ENCODE measurements around the gene ACE. TPM values are rescaled to one million over a fixed set of nuclear protein-coding genes. Genes with fewer than 3 reads are reported as not detected.

Gene ACE
- 0.25 TPM for polyA plus RNA-seq (2012; ENCODE audit: missing spikeins)

DNA sequence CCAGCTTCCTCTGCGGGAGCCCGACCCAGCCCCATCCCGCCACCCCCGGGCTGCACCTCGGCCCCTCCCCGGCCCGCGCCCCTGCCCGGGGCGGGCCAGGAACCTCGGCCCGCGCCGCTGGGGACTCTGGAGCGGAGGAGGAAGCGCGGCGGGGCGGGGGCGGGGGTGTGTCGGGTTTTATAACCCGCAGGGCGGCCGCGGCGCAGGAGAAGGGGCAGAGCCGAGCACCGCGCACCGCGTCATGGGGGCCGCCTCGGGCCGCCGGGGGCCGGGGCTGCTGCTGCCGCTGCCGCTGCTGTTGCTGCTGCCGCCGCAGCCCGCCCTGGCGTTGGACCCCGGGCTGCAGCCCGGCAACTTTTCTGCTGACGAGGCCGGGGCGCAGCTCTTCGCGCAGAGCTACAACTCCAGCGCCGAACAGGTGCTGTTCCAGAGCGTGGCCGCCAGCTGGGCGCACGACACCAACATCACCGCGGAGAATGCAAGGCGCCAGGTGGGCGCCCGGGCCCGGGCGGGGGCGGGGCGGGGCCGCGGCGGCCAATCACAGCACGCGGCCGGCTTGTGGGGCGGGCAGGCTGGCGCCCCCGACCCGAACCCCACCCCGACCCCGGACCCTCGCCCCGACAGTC, at the start of gene ACE:
TSS of gene ACE (plus strand) at position 208 of the 626 bp plus-strand sequence. CDS start at position 242, 34 bp downstream.
- FAIRE-seq (no peak), DNase-seq (ENCODE audit: insufficient read length) (no peak)
- TF ChIP-seq POLR2AphosphoS5 (IDR thresholded peaks at IDR 0.05; ENCODE audit: low read depth, low read length) (no peak), POLR2A (IDR thresholded peaks at IDR 0.05; ENCODE audit: low read depth, low read length) (no peak), TAF1 (IDR thresholded peaks at IDR 0.05; ENCODE audit: borderline replicate concordance, low read depth, low read length) (no peak)

DNA sequence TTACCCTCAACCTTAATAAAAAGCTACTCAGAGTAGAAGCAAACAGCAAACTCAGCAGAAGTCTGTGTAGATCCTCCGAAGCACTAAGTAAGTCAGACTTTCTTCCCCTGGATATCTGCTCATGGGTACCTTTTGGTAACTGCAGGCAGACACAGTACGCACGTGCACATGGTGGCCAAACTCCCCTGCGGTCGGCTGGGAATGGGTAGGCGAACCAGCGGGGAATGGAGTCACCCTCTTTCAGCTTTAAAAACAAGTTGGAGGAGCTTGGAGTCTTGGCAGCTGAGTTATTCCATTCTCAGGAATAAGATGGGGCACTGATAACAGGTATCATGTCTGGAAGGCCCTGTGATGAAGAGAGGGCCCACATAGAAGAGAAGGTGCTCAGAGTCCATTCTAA, 47.1 kb upstream of the ACE start:
- TF ChIP-seq POLR2A (IDR thresholded peaks at IDR 0.05; ENCODE audit: low read depth, low read length) (no peak), TAF1 (IDR thresholded peaks at IDR 0.05; ENCODE audit: borderline replicate concordance, low read depth, low read length) (no peak), POLR2AphosphoS5 (IDR thresholded peaks at IDR 0.05; ENCODE audit: low read depth, low read length) (no peak)
- FAIRE-seq (no peak), DNase-seq (ENCODE audit: insufficient read length) (no peak)

DNA sequence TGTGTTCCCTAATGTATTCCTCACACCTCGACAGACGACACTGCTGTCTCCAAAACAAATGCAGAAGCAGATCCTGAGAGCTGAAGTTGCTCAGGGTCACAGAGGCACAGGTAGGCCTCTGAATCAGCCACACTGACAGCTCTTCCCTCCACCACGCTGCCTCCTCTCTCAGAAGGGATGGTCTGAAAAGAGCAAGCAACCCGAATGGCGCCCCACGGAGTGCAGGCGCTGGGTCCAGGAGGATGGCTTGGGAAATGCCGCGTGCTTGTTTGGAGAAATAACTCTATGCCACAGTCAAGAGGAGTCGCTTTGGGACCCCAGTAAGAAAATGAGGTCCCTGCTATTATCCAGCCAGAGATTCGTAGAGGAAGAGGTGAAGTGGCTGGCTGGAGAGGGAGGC, 46.6 kb upstream of the ACE start:
- no peak for TF ChIP-seq POLR2AphosphoS5 (IDR thresholded peaks at IDR 0.05; ENCODE audit: low read depth, low read length)
- TF ChIP-seq POLR2A (IDR thresholded peaks at IDR 0.05; ENCODE audit: low read depth, low read length): no peak
- no peak for DNase-seq (ENCODE audit: insufficient read length)
- no peak for FAIRE-seq

DNA sequence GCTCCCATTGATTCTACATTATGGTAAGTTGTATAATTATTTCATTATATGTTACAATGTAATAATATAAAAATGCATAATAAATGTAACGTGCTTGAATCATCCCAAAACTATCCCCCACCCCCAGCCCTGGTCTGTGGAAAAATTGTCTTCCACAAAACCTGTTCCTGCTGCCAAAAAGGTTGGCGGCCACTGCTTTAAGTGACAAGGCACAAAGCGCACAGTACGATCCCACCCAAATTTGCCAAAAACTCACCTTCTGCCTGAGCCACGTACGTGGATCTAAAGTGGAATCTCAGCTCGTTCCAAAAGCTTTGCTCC, 45.3 kb upstream of the ACE start:
- TF ChIP-seq POLR2AphosphoS5 (IDR thresholded peaks at IDR 0.05; ENCODE audit: low read depth, low read length) (no peak), POLR2A (IDR thresholded peaks at IDR 0.05; ENCODE audit: low read depth, low read length) (no peak), TAF1 (IDR thresholded peaks at IDR 0.05; ENCODE audit: borderline replicate concordance, low read depth, low read length) (no peak)
- FAIRE-seq (no peak), DNase-seq (ENCODE audit: insufficient read length) (no peak)

DNA sequence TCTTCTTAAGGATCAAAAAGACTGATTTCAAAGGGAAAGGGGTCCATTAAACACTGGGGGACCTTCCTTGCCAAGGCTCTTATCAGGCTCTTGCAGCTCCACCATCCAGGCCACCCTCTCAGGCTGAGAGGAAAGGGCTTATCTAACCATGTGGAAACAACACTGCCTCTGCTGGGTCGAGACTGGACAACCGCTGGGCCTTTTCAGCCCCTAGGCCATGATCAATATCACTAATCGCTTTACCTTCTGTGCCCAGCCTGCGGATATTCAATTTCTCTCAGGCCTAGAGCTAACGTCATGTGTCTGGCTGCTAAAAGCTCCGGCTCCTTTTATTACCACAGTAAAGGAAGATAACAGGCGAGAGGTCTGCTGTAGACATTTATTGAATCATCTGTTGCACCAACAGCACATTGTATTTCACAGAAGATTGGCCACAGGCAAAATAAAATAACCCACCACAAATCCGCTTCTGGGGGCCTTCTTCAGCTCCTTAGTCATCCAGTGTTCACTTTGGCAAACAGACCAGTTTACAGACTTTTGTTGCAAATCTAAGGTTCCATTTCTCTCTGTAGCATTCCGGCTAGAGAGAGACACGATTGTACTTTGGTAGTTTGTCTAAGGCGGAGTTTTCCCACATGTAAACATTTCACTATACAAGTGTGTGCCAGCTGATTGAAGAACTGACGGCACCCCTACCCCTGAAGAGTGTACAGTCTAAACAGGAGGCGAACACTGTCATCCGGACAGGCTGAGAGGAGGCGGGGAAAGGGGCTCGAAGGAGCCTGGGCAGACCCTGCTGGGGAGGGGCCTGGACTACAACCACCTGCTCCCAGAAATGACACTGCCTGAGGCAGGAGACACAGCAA, 44.7 kb upstream of the ACE start:
- TF ChIP-seq POLR2AphosphoS5 (IDR thresholded peaks at IDR 0.05; ENCODE audit: low read depth, low read length): no peak
- no peak for TF ChIP-seq TAF1 (IDR thresholded peaks at IDR 0.05; ENCODE audit: borderline replicate concordance, low read depth, low read length)
- no peak for TF ChIP-seq POLR2A (IDR thresholded peaks at IDR 0.05; ENCODE audit: low read depth, low read length)
- DNase-seq (ENCODE audit: insufficient read length) (no peak), FAIRE-seq (no peak)

DNA sequence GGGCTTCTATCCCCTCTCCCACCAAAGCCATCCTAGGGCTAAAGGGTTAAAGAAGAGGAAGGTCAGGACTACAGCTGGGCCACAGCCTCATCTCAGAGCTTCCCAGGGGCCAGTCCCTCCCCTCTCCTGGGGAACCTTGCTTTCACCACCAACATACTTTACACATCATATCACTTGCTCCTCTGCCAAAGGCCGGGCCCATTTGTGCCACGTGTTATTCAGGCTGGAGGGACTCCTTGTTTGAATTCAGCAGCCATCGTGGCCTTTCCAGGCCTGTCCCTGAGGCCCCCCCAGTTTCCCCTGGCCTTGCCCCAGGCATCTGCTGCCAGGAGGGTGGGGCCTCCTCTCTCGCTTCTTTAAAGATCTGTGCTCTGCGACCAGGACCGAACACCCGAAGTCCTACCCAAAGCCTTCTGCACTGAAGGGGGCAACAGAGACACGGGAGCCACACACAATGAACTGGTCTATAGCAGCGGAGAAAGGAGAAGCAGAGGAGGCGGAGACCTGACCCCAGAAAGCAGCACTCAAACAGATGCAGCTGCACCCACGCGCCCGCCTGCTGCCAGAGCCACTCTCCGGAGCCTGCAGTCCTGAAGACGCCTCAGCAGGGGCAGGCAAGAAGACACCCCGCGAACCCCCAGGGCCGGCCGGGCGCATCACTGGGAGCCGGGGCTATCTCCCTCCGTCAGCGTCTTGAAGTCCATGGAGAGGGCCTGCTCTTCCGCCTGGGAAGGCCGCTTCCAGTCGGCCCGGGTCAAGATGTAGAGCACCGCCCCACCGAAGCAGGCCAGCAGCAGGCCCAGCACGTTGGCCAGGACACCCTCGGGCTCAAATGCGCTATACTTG, 42.9 kb upstream of the ACE start:
- DNase-seq (ENCODE audit: insufficient read length) (no peak), FAIRE-seq (no peak)
- no peak for TF ChIP-seq TAF1 (IDR thresholded peaks at IDR 0.05; ENCODE audit: borderline replicate concordance, low read depth, low read length)
- TF ChIP-seq POLR2AphosphoS5 (IDR thresholded peaks at IDR 0.05; ENCODE audit: low read depth, low read length): no peak

DNA sequence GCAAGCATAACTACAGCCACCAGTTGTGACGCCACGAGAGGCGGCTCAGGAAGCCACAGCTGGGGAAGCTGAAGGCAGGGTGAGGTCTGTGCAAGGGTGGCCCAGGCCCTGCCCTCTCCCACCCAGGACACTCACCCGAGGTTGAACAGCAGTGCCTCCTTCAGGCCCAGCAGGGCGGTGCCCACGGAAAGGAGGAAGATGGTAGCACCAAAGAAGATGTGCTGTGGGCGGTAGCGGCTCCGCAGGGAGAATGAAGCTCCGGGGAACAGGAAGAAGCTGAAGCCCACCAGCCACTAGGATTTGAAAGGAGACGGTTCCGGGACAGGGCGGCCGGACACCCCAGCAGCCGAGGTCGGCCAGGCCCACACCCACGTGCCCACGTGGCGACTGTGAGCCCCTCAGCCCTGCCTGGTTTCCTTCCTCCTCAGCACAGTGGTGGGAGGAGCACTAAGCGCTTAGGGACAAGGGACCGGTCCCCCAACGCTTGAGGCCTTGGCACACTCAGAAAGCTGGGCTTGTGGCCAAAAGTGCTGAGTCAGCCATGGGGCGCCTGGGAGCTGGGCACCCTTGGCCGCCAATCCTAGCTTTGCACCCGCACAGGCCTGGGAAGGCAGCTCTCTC, 41.8 kb upstream of the ACE start:
- no peak for FAIRE-seq
- no peak for TF ChIP-seq POLR2A (IDR thresholded peaks at IDR 0.05; ENCODE audit: low read depth, low read length)
- no peak for TF ChIP-seq TAF1 (IDR thresholded peaks at IDR 0.05; ENCODE audit: borderline replicate concordance, low read depth, low read length)
- TF ChIP-seq POLR2AphosphoS5 (IDR thresholded peaks at IDR 0.05; ENCODE audit: low read depth, low read length): no peak
- no peak for DNase-seq (ENCODE audit: insufficient read length)

DNA sequence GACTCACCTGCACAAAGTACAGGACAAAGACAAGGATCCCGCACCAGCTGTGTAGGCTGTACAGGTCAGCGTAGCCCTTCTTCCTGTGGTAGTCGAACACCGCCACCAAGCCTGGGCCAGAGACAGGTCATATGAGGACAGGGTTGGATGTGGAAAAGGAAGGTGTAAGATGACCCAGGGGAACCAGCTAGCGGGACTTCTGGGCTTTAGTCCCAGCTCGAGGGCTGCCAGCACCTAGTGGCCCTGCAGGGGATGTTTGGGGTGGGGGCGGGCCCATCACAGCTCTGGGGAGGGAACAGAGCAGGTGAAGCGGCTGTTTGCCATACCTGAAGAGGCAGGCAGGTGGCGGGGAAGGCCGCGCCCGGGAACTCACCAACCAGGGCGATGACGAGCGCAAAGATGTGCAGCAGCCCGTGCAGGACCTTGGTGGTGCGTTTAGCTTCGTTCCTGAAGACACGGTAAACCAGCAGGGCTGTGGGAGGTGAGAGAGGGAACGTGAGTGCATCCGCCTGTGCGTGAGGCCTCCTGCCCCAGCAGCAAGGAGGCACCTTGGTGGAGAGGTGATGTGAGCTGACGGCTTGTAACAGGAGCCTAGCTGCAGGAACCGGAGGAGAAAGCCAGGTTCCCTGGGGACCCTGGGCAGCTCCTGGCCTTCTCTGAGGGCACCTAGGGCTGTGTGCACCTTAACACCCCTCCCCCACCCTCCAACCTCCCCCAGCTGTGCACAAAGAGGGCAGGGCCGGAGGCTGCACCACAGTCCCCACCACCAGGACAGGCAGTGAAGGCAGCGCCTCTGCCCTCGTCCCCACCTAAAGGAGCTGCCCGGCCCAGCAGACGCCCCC, 41.0 kb upstream of the ACE start:
- DNase-seq (ENCODE audit: insufficient read length) (peak; percentile 73), FAIRE-seq (no peak)
- TF ChIP-seq POLR2AphosphoS5 (IDR thresholded peaks at IDR 0.05; ENCODE audit: low read depth, low read length) (no peak), POLR2A (IDR thresholded peaks at IDR 0.05; ENCODE audit: low read depth, low read length) (no peak), TAF1 (IDR thresholded peaks at IDR 0.05; ENCODE audit: borderline replicate concordance, low read depth, low read length) (no peak)

DNA sequence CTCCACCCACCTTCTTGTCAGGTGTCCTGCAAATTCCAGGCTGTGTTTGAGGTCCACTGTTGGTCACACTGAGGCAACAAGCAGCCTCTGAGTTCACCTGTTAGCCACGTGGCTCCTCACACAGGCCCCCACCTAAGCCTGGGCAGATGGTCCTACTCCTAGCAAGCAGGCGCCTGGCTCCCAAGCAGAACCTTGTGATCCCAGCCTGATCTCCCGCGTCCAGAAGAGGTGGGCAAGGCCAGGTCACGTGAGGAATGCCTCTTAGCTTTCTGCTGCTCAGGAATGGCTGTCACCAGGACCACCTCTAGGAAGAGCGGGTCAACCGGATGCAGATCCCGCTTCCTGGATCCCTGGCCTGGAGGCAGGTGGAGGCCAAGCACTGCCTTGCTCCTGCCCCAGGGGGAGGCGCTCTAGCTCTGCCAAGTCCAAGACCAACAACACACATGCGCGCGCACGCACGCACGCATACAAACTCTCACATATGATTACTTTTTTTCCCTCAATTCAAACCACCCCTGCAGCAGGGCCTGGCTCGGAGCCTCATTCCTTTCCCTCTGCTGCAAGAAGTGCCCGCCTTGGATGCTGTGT, 40.2 kb upstream of the ACE start:
- TF ChIP-seq POLR2AphosphoS5 (IDR thresholded peaks at IDR 0.05; ENCODE audit: low read depth, low read length): no peak
- TF ChIP-seq TAF1 (IDR thresholded peaks at IDR 0.05; ENCODE audit: borderline replicate concordance, low read depth, low read length): no peak
- no peak for TF ChIP-seq POLR2A (IDR thresholded peaks at IDR 0.05; ENCODE audit: low read depth, low read length)
- no peak for FAIRE-seq

More for the DNA sequence above, 40.2 kb upstream of the ACE start:
- DNase-seq (ENCODE audit: insufficient read length): no peak
